ENCODE results near the gene SMPDL3A. TPM values are rescaled to one million over a fixed set of nuclear protein-coding genes. Genes with fewer than 3 reads are reported as not detected.

The SMPDL3A gene
- polyA plus RNA-seq, 1 experiment: 105 TPM

- ChIA-PET CTCF (interaction anchor here (0.6 to 6.3 kb wide), 3 partner anchors 20 to 62 kb away, joined by 7 to 23 read pairs (median 14); no protein-coding TSS in a partner anchor), POLR2A (no interaction called here)
- no peak for TF ChIP-seq CTCF (IDR thresholded peaks at IDR 0.05; ENCODE audit: low read depth, low read length)
- no peaks in the 10 kb centered on the region for H3K9me3 ChIP-seq (ENCODE audit: control insufficient read depth, insufficient read depth, low read length)
- H3K4me3 ChIP-seq (ENCODE audit: low read depth, low read length): peak overlapping the region; percentile 14
- H3K27me3 ChIP-seq (ENCODE audit: control insufficient read depth, insufficient read depth, low read length): no peaks in the 10 kb centered on the region
- DNase-seq (ENCODE audit: low read depth, low spot score): no peak
- H3K27ac ChIP-seq (ENCODE audit: low read depth, low read length): no peak overlapping the region
Observed at GRCh38 chr6:122792766-122793165, 3.7 kb downstream of the SMPDL3A start.

GRCh38 chr6:122797537-122797936, 8.5 kb downstream of the SMPDL3A start:
- Histone ChIP-seq H3K27me3 (ENCODE audit: control insufficient read depth, insufficient read depth, low read length) (no peaks in the 10 kb centered on the region), H3K4me3 (ENCODE audit: low read depth, low read length) (no peak overlapping the region), H3K27ac (ENCODE audit: low read depth, low read length) (no peak overlapping the region), H3K9me3 (ENCODE audit: control insufficient read depth, insufficient read depth, low read length) (no peaks in the 10 kb centered on the region)
- DNase-seq (ENCODE audit: low read depth, low spot score): no peak
- ChIA-PET POLR2A (interaction anchor here (3.4 kb wide), 1 partner anchor 8 kb away, joined by 37 read pairs; the partner anchor contains the start of gene SMPDL3A), CTCF (interaction anchor here (1.4 to 5.5 kb wide), 2 partner anchors 8 to 67 kb away, joined by 4 to 35 read pairs; partner anchors contain the start of gene SMPDL3A)
- TF ChIP-seq CTCF (IDR thresholded peaks at IDR 0.05; ENCODE audit: low read depth, low read length): no peak

- CTCF ChIA-PET: interaction anchor here (0.5 to 5.5 kb wide), 6 partner anchors 9 to 140 kb away, joined by 3 to 35 read pairs (median 3); partner anchors contain the start of gene SMPDL3A
- POLR2A ChIA-PET: interaction anchor here (3.4 kb wide), 1 partner anchor 9 kb away, joined by 37 read pairs; the partner anchor contains the start of gene SMPDL3A
- Histone ChIP-seq H3K27me3 (ENCODE audit: control insufficient read depth, insufficient read depth, low read length) (no peaks in the 10 kb centered on the region), H3K4me3 (ENCODE audit: low read depth, low read length) (no peak overlapping the region), H3K9me3 (ENCODE audit: control insufficient read depth, insufficient read depth, low read length) (no peaks in the 10 kb centered on the region), H3K27ac (ENCODE audit: low read depth, low read length) (peak overlapping the region; percentile 25)
- TF ChIP-seq CTCF (IDR thresholded peaks at IDR 0.05; ENCODE audit: low read depth, low read length): no peak
- DNase-seq (ENCODE audit: low read depth, low spot score): no peak
Observed at GRCh38 chr6:122798099-122798641, 9.1 kb downstream of the SMPDL3A start.

- DNase-seq (ENCODE audit: low read depth, low spot score): no peak
- no peak overlapping the region for H3K27ac ChIP-seq (ENCODE audit: low read depth, low read length)
Observed at GRCh38 chr6:122799140-122799745, 10.2 kb downstream of the SMPDL3A start.

More at GRCh38 chr6:122799140-122799745, 10.2 kb downstream of the SMPDL3A start:
- no peak for TF ChIP-seq CTCF (IDR thresholded peaks at IDR 0.05; ENCODE audit: low read depth, low read length)
- ChIA-PET POLR2A (interaction anchor here (3.4 kb wide), 1 partner anchor 10 kb away, joined by 37 read pairs; the partner anchor contains the start of gene SMPDL3A), CTCF (interaction anchor here (0.6 to 5.5 kb wide), 3 partner anchors 10 to 72 kb away, joined by 3 to 35 read pairs (median 7); partner anchors contain the start of gene SMPDL3A)
- H3K4me3 ChIP-seq (ENCODE audit: low read depth, low read length): no peak overlapping the region
- no peaks in the 10 kb centered on the region for H3K9me3 ChIP-seq (ENCODE audit: control insufficient read depth, insufficient read depth, low read length)
- no peaks in the 10 kb centered on the region for H3K27me3 ChIP-seq (ENCODE audit: control insufficient read depth, insufficient read depth, low read length)

Measured in AG04450 (cell line).